Measurements from ENCODE around the gene FCRL3. TPM values are rescaled to one million over a fixed set of nuclear protein-coding genes. Genes with fewer than 3 reads are reported as not detected.
A peak's percentile ranks its signal among the peaks of the same experiment; 100 is the strongest.
"Not testable (repeated sequence)": the region's sequence is repeated elsewhere in the genome, so short reads cannot be mapped to it uniquely, and the experiment has no call there.

The FCRL3 gene, protein sequence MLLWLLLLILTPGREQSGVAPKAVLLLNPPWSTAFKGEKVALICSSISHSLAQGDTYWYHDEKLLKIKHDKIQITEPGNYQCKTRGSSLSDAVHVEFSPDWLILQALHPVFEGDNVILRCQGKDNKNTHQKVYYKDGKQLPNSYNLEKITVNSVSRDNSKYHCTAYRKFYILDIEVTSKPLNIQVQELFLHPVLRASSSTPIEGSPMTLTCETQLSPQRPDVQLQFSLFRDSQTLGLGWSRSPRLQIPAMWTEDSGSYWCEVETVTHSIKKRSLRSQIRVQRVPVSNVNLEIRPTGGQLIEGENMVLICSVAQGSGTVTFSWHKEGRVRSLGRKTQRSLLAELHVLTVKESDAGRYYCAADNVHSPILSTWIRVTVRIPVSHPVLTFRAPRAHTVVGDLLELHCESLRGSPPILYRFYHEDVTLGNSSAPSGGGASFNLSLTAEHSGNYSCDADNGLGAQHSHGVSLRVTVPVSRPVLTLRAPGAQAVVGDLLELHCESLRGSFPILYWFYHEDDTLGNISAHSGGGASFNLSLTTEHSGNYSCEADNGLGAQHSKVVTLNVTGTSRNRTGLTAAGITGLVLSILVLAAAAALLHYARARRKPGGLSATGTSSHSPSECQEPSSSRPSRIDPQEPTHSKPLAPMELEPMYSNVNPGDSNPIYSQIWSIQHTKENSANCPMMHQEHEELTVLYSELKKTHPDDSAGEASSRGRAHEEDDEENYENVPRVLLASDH
- total RNA-seq = under 1 TPM; 0.37 to 0.42 TPM

DNA sequence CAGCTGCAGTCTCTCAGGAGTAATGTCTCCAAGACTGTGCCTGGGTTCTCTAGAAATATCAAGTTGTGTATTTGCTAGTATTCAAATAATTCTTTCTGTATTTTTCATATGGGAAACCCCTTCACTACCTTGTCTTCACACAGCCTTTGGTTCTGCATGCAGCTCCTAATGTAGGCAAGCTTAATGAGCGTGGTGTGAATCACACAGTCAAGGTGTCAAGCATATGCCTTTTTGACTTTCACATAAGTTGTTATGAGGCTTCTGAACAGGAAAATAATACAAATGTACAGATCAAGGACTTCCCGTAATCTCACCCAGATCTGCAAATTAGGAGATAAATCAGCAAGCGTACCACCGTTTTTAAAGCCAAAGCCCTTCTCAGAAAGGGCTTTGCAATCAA lies at the start of gene FCRL3:
Gene FCRL3 (minus strand): TSS at position 38 of the 400 bp plus-strand sequence. CDS start 280 bp downstream, outside the sequence.
- Mint-ChIP-seq H3K27ac (no peak within 1 kb of the TSS), H3K36me3 (ENCODE audit: low read depth) (no peaks in the 10 kb centered on the region), H3K9me3 (ENCODE audit: insufficient read depth) (no peaks in the 10 kb centered on the region), H3K4me3 (no peak within 1 kb of the TSS), H3K4me1 (ENCODE audit: low read depth) (no peaks in the 10 kb centered on the region), H3K27me3 (ENCODE audit: low read depth) (peaks cover 6% of the 10 kb centered on the region)
- ChIA-PET POLR2A (no interaction called here), CTCF (no interaction called here)
- ATAC-seq (no peak), DNase-seq (no peak)

DNA sequence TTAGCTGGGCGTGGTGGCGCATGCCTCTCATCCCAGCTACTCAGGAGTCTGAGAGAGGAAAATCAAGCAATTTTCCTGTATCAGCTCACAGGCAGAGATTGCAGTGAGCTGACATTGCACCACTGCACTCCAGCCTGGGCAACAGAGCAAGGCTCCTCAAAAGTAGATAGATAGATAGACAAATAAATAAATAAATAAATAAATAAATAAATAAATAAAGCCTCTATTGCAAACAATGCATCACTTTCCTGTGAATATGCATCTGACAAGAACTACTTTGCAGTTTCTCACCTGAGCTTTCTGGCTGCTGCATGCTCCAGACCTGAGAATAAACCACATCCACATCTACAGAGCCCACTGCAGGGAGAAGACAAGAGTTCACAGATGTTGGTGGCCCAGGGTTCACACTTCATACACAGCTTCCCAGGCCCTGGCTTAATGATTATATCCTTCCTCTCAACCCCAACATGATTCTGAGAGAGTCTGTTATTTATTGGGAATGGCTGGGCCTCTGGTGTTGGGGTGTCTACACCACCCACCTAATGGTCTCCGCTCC lies 47.8 kb upstream of the FCRL3 start:
- Mint-ChIP-seq H3K27ac (no peak overlapping the region), H3K9me3 (ENCODE audit: insufficient read depth) (no peaks in the 10 kb centered on the region), H3K4me3 (no peak overlapping the region), H3K4me1 (ENCODE audit: low read depth) (no peaks in the 10 kb centered on the region), H3K27me3 (ENCODE audit: low read depth) (peaks cover 4% of the 10 kb centered on the region), H3K36me3 (ENCODE audit: low read depth) (no peaks in the 10 kb centered on the region)
- ChIA-PET CTCF (interaction anchor here (1.3 kb wide), 1 partner anchor 168 kb away, joined by 3 read pairs; no protein-coding TSS in a partner anchor), POLR2A (no interaction called here)
- ATAC-seq (no peak), DNase-seq (no peak)

DNA sequence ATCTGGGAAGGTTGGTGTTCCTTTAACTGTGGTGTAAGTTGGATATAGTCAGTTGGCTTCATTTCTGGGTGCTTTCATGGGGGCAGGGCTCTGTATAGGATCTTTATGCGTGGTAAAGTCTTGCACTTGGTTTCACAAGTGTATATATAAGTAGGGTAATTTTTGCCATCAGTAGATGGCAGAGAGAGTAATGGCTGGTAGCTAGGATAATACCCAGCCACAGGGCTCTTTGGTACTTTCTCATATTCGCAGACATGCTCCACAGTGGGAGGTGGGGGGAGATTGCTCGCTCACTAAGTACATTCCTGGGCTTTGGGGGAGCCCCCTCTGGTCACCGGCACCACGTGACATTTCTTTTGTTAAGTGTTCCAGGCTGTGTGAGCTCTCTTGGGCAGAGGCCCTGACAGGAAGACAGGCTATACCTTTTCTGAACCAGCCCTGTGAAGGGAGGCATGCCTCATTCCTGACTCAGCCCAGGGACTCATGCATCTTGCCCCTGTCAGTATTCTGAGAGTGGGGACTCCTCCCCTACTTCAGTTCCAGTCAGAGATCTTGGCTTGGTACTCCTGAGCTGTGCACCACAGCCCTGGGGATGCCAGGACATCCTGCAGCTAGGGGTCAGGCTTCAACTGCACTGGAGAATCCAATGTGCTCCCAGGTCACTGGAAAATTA lies 38.8 kb upstream of the FCRL3 start:
- H3K4me1 Mint-ChIP-seq (ENCODE audit: low read depth) = no peaks in the 10 kb centered on the region
- no peak overlapping the region for H3K4me3 Mint-ChIP-seq
- ATAC-seq (no peak), DNase-seq (no peak)
- H3K36me3 Mint-ChIP-seq (ENCODE audit: low read depth) = no peaks in the 10 kb centered on the region
- H3K27me3 Mint-ChIP-seq (ENCODE audit: low read depth) = peaks cover 3% of the 10 kb centered on the region
- H3K9me3 Mint-ChIP-seq (ENCODE audit: insufficient read depth) = no peaks in the 10 kb centered on the region
- H3K27ac Mint-ChIP-seq = no peak overlapping the region
- CTCF ChIA-PET = no interaction called here
- POLR2A ChIA-PET = no interaction called here

DNA sequence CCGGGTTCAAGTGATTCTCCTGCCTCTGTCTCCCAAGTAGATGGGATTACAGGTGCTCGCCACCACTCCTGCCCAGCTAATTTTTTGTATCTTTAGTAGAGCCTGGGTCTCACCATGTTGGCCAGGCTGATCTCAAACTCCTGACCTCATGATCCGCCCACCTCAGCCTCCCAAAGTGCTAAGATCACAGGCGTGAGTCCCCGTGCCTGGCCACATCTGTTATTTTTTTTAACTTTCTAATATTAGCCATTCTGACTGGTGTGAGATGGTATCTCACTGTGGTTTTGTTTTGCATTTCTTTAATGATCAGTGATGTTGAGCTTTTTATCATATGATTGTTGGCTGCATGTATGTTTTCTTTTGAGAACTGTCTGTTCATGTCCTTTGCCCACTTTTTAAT lies 35.4 kb upstream of the FCRL3 start:
- H3K36me3 Mint-ChIP-seq (ENCODE audit: low read depth); DNase-seq; H3K9me3 Mint-ChIP-seq (ENCODE audit: insufficient read depth); H3K4me3 Mint-ChIP-seq; H3K4me1 Mint-ChIP-seq (ENCODE audit: low read depth); ATAC-seq; H3K27me3 Mint-ChIP-seq (ENCODE audit: low read depth); CTCF ChIA-PET; POLR2A ChIA-PET; H3K27ac Mint-ChIP-seq: not testable (repeated sequence)

DNA sequence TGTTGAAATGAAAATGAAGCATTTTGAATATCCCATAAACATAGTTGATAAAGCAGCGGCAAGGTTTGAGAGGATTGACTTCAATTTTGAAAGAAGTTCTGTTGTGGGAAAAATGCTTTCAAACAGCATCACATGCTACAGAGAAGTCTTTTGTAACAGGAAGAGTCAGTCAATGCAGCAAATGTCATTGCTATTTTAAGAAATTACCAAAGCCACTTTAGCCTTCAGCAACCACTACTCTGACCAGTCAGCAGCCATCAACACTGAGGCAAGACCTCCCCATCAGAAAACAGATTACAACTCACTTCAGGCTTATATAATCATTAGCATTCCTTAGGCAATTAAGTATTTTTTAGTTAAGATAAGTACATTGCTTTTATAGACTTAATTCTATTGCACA lies 33.8 kb upstream of the FCRL3 start:
- H3K27ac Mint-ChIP-seq = no peak overlapping the region
- no peak for ATAC-seq
- H3K27me3 Mint-ChIP-seq (ENCODE audit: low read depth) = no peaks in the 10 kb centered on the region
- no peaks in the 10 kb centered on the region for H3K36me3 Mint-ChIP-seq (ENCODE audit: low read depth)
- CTCF ChIA-PET = no interaction called here
- H3K9me3 Mint-ChIP-seq (ENCODE audit: insufficient read depth) = no peaks in the 10 kb centered on the region
- H3K4me1 Mint-ChIP-seq (ENCODE audit: low read depth) = no peaks in the 10 kb centered on the region
- no peak for DNase-seq
- no peak overlapping the region for H3K4me3 Mint-ChIP-seq
- POLR2A ChIA-PET = no interaction called here

DNA sequence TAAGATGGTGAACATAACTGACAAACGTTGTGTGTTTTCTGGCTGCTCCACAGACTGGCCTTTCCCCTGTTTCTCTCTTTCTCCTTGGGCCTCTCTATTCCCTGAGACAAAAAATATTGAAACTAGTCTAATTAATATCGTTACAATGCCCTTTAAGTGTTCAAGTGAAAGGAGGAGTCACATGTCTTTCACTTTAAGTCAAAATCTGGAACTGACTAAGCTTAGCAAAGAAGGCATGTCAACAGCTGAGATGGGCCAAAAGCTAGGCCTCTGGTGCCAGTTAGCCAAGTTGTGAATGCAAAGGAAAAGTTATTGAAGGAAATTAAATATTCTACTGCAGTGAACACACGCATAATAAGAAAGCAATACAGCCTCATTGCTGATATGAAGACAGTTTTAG lies 32.2 kb upstream of the FCRL3 start:
- H3K27ac Mint-ChIP-seq = no peak overlapping the region
- POLR2A ChIA-PET = no interaction called here
- no peak for DNase-seq

DNA sequence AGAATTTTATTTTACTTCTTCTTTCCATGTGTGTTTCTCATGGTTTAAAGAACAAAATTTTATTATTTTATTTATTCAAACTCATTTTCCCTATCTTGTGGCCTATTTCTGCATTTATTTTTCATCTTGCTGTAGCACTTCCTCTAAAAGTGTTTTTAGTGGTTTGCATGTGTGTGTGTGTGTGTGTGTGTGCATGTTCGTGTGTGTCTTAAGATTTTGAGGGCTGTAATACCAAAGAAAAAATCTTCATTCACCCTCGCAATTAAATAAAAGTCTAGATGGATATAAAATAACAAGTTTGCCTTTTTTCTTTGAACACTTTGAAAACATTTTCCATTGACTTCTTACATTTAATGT lies 24.6 kb upstream of the FCRL3 start:
- CTCF ChIA-PET = interaction anchor here (1.6 kb wide), 1 partner anchor 8 kb away, joined by 4 read pairs; no protein-coding TSS in a partner anchor
- ATAC-seq (no peak), DNase-seq (no peak)
- H3K4me1 Mint-ChIP-seq (ENCODE audit: low read depth) = peaks cover 3% of the 10 kb centered on the region
- peaks cover 5% of the 10 kb centered on the region for H3K36me3 Mint-ChIP-seq (ENCODE audit: low read depth)
- H3K4me3 Mint-ChIP-seq = no peak overlapping the region
- no peaks in the 10 kb centered on the region for H3K27me3 Mint-ChIP-seq (ENCODE audit: low read depth)
- H3K9me3 Mint-ChIP-seq (ENCODE audit: insufficient read depth) = peaks cover 3% of the 10 kb centered on the region
- no peak overlapping the region for H3K27ac Mint-ChIP-seq
- POLR2A ChIA-PET = no interaction called here

More for the DNA sequence above, 32.2 kb upstream of the FCRL3 start:
- CTCF ChIA-PET = interaction anchor here (1.3 kb wide), 1 partner anchor 8 kb away, joined by 4 read pairs; no protein-coding TSS in a partner anchor
- no peak for ATAC-seq
- H3K9me3 Mint-ChIP-seq (ENCODE audit: insufficient read depth) = no peaks in the 10 kb centered on the region
- no peaks in the 10 kb centered on the region for H3K36me3 Mint-ChIP-seq (ENCODE audit: low read depth)
- no peak overlapping the region for H3K4me3 Mint-ChIP-seq
- H3K27me3 Mint-ChIP-seq (ENCODE audit: low read depth) = no peaks in the 10 kb centered on the region
- H3K4me1 Mint-ChIP-seq (ENCODE audit: low read depth) = no peaks in the 10 kb centered on the region

DNA sequence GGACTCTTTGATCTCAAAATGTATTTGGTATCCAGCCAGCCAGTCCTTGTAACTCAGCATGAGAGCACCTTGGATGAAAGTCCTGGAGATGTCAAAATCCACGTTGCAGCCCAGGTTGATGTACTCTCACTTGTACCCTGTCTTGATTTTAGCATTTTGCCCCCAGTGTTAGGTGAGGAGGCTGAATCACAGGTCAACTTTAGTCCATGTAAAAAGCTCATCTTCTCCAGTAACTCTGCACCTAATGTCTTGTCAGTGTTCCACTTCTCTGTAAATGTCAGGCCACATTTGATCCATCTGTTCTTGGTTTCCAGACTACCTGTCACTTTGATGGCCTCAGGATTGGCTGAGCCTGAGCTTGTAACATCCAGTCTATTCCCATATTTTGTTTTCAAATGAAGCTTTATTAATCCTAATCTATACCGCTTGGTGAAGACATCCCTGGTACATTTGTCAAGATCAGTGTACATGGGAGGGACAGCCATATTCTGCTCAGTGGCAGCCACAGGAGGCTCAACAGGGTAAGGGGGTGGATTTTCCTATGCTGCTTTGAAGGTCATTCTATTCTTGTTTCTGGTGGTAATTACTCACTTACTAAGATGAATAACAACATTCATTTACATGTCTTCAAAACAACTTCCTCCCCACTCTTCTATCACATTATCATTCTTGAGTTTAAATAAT lies 24.1 kb upstream of the FCRL3 start:
- peaks cover under 1% of the 10 kb centered on the region for H3K27me3 Mint-ChIP-seq (ENCODE audit: low read depth)
- no peak for DNase-seq
- peaks cover 3% of the 10 kb centered on the region for H3K4me1 Mint-ChIP-seq (ENCODE audit: low read depth)
- peaks cover 5% of the 10 kb centered on the region for H3K36me3 Mint-ChIP-seq (ENCODE audit: low read depth)
- POLR2A ChIA-PET = no interaction called here
- H3K4me3 Mint-ChIP-seq = no peak overlapping the region
- peak overlapping the region; percentile 16 for H3K27ac Mint-ChIP-seq
- CTCF ChIA-PET = interaction anchor here (1.6 kb wide), 1 partner anchor 8 kb away, joined by 4 read pairs; no protein-coding TSS in a partner anchor
- no peak for ATAC-seq
- H3K9me3 Mint-ChIP-seq (ENCODE audit: insufficient read depth) = peaks cover 3% of the 10 kb centered on the region

DNA sequence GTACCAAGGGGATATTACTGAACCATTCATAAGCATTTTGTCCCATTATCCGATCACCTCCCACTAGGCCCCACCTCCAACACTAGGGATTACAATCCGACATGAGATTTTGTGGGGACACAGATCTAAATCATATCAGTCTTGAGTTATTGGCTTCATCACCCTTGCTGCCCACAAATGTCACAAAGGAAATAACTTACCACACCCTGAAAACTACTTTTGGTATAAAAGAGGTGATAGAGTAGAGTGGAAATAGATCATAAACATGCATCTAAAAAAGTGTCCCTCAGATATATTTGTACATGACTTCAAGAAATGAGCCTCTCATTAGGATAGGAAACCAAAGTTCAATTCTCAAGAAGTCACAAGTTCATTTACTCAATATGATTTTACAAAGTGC lies 22.6 kb upstream of the FCRL3 start:
- DNase-seq = no peak
- no peak overlapping the region for H3K4me3 Mint-ChIP-seq
- H3K9me3 Mint-ChIP-seq (ENCODE audit: insufficient read depth) = peaks cover 3% of the 10 kb centered on the region
- H3K27me3 Mint-ChIP-seq (ENCODE audit: low read depth) = peaks cover 3% of the 10 kb centered on the region
- ChIA-PET CTCF (no interaction called here), POLR2A (no interaction called here)
- no peak overlapping the region for H3K27ac Mint-ChIP-seq
- H3K36me3 Mint-ChIP-seq (ENCODE audit: low read depth) = peaks cover 5% of the 10 kb centered on the region
- ATAC-seq = no peak
- peaks cover 3% of the 10 kb centered on the region for H3K4me1 Mint-ChIP-seq (ENCODE audit: low read depth)

DNA sequence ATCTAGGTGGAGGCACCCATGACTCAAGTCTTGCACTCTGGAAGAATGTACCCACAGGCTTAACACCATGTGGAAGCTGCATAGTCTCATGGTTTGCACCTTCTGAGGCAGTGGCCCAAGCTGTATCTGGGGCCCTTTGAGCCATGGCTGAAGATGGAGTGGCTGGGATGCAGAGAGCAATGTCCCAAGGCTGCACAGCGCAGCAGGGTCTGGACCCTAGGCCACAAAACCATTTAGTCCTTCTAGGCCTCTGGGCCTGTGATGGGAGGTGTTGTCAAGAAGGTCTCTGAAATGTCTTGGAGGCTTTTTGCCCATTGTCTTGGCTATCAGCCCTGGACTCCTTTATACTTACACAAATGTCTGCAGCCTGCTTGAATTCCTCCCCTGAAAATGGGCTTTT lies 21.4 kb upstream of the FCRL3 start:
- DNase-seq = no peak
- POLR2A ChIA-PET = no interaction called here
- no peak overlapping the region for H3K4me3 Mint-ChIP-seq

DNA sequence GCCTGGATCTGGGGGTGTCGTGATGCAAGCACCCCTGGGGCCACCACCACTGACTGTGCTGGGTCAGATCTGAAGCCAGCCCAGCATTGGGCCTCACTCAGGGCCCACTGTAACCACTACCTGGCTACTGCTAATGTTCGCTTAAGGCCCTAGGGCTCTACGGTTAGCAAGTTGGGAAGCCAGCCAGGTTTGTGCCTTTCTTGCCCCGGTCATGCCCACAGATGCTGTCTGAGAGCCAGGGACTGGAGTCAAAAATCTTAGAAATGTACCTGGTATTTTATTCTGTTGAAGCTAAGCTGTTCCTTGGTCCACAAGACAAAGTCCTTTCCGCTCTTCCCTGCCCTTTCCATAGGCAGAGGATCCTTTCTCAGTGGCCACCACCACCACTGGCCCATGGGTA lies 15.2 kb upstream of the FCRL3 start:
- no peaks in the 10 kb centered on the region for H3K36me3 Mint-ChIP-seq (ENCODE audit: low read depth)
- H3K4me3 Mint-ChIP-seq = no peak overlapping the region
- no peak overlapping the region for H3K27ac Mint-ChIP-seq
- ChIA-PET POLR2A (no interaction called here), CTCF (no interaction called here)
- H3K4me1 Mint-ChIP-seq (ENCODE audit: low read depth) = no peaks in the 10 kb centered on the region
- H3K27me3 Mint-ChIP-seq (ENCODE audit: low read depth) = peaks cover 3% of the 10 kb centered on the region
- peaks cover 1% of the 10 kb centered on the region for H3K9me3 Mint-ChIP-seq (ENCODE audit: insufficient read depth)
- ATAC-seq (no peak), DNase-seq (no peak)

More for the DNA sequence above, 21.4 kb upstream of the FCRL3 start:
- H3K27ac Mint-ChIP-seq = no peak overlapping the region
- peaks cover 3% of the 10 kb centered on the region for H3K9me3 Mint-ChIP-seq (ENCODE audit: insufficient read depth)
- CTCF ChIA-PET = no interaction called here
- no peak for ATAC-seq
- H3K4me1 Mint-ChIP-seq (ENCODE audit: low read depth) = peaks cover 3% of the 10 kb centered on the region
- H3K27me3 Mint-ChIP-seq (ENCODE audit: low read depth) = peaks cover 3% of the 10 kb centered on the region
- peaks cover 5% of the 10 kb centered on the region for H3K36me3 Mint-ChIP-seq (ENCODE audit: low read depth)

Data from activated CD8-positive, alpha-beta T cell treated with anti-CD3 and anti-CD28 coated beads, Interleukin-2, amount 10 ng/mL, durations not matched to agents 7 days and 5 days (primary cell).